HG02678 (cell line): ENCODE measurements around the gene PDSS2.
"Not testable (repeated sequence)": the region's sequence is repeated elsewhere in the genome, so short reads cannot be mapped to it uniquely, and the experiment has no call there.

Experiments
- ATAC-seq: cut with Tn5 transposase; IDR thresholded peaks from one replicate; pipeline ENCODE4 v1.9.1; 2021; ENCODE audit warnings: mild to moderate bottlenecking, moderate library complexity; ENCODE audit not compliant: unreplicated experiment

The PDSS2 gene

GRCh38 chr6:107280001-107280400 lies 179.4 kb downstream of the PDSS2 start:
- ATAC-seq: not testable (repeated sequence)

GRCh38 chr6:107275330-107275865 lies 184.0 kb downstream of the PDSS2 start:
- ATAC-seq: no peak

- no peak for ATAC-seq
Observed at GRCh38 chr6:107274288-107274687, 185.1 kb downstream of the PDSS2 start.

- no peak for ATAC-seq
Observed at GRCh38 chr6:107272246-107272645, 187.1 kb downstream of the PDSS2 start.

- ATAC-seq: no peak
Observed at GRCh38 chr6:107271208-107271790, 188.1 kb downstream of the PDSS2 start.

- ATAC-seq: no peak
Observed at GRCh38 chr6:107267634-107268033, 191.7 kb downstream of the PDSS2 start.

- no peak for ATAC-seq
Observed at GRCh38 chr6:107267006-107267405, 192.4 kb downstream of the PDSS2 start.

GRCh38 chr6:107266563-107266962 lies 192.8 kb downstream of the PDSS2 start:
- no peak for ATAC-seq

GRCh38 chr6:107264357-107264840 lies 195.0 kb downstream of the PDSS2 start:
- ATAC-seq: no peak

GRCh38 chr6:107259951-107260350 lies 199.4 kb downstream of the PDSS2 start:
- ATAC-seq: no peak

GRCh38 chr6:107248147-107248546 lies 211.2 kb downstream of the PDSS2 start:
- ATAC-seq: no peak

GRCh38 chr6:107246972-107247615 lies 212.3 kb downstream of the PDSS2 start:
- ATAC-seq: no peak

GRCh38 chr6:107246249-107246971 lies 213.0 kb downstream of the PDSS2 start:
- ATAC-seq: no peak

GRCh38 chr6:107244742-107245480 lies 214.5 kb downstream of the PDSS2 start:
- no peak for ATAC-seq

GRCh38 chr6:107244082-107244741 lies 215.2 kb downstream of the PDSS2 start:
- ATAC-seq: no peak

GRCh38 chr6:107243471-107243870 lies 215.9 kb downstream of the PDSS2 start:
- no peak for ATAC-seq

GRCh38 chr6:107237992-107238660 lies 221.2 kb downstream of the PDSS2 start:
- no peak for ATAC-seq

- ATAC-seq: no peak
Observed at GRCh38 chr6:107235511-107235910, 223.9 kb downstream of the PDSS2 start.

- ATAC-seq: no peak
Observed at GRCh38 chr6:107235007-107235406, 224.4 kb downstream of the PDSS2 start.

- ATAC-seq: no peak
Observed at GRCh38 chr6:107231243-107231642, 228.1 kb downstream of the PDSS2 start.
